ENCODE measurements around the gene PDLIM4.

The PDLIM4 gene

DNA sequence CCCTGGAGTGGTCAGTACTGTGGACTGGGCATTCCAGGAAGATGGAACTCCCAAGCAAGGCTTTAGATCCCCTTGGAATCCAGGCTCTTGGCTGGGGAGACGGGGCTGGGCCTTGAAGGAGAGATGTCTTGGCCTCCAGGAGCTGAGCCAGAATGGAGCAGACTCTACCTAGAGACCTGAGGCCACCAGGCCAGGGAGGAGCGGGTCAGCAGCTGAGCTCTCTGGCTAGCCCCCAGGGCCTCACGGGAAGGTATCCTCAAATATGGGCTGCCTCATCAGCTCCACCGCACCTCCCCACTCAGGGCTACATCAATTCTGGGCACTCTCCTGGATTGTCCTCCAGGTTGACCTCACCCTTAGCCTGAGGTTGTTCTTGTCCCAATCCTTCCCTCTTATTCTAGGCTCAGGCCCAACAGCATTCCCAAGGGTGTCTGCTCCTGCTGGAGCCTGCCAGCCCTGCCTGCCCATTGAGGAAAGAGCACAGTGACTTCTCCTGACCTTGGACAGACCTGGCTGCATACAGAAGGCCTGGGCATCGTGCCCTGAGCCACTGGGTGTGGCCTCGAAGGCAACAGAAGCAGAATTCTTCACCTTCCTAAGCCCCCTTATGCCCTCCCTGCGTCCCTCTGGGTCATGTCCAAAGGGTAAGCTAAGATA is 3.0 kb upstream of the PDLIM4 start:
- DNase-seq = no peak

DNA sequence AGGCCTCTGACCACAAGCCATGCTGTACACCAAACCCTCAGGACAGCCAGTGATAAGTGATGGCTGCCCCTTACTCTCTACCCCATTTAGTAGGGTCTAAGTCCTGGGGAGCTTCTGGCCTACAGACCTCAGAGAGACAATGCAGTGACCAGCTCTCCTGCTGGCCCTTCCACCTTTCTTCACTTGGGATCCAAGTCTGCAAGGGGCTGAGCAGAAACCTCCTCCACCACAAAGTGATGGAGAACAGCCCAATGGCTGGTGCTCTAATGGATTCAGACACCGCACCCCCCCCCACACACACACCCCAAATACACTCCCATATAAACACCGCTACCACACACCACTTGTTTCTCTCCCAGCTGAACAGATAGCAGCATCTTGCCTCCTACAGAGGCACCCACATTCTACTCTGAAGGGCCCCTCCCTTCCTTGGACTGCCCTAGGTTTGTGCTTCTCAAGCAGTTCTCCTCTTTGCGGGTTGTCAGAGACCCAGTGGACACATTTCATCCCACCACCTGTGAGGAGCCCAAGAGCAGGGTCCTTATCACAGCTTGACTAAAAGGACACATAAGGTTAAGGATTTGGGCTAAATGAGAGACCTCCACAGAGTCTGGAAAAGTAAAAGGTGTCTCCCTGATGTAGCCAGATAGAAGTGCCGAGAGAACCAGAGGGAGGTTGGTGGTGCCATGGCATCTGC is 1.3 kb upstream of the PDLIM4 start:
- no peak for DNase-seq

DNA sequence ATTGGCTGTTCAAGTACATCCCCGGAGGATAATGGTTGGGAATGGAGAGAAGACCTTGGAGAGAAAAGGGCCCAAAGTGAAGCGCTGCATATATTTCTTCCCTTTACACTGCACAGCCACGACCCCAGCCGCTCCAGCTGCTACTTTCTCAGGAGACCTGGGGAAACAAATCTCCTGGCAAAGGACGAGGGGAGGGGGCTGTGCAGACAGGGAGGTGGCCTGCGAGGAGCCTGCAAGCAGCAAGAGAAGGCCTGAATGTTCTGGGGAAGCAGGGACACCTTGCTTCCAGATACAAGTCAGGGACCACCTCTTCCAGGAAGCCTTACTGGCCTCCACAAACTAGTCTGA is 739 bp upstream of the PDLIM4 start:
- no peak for DNase-seq

DNA sequence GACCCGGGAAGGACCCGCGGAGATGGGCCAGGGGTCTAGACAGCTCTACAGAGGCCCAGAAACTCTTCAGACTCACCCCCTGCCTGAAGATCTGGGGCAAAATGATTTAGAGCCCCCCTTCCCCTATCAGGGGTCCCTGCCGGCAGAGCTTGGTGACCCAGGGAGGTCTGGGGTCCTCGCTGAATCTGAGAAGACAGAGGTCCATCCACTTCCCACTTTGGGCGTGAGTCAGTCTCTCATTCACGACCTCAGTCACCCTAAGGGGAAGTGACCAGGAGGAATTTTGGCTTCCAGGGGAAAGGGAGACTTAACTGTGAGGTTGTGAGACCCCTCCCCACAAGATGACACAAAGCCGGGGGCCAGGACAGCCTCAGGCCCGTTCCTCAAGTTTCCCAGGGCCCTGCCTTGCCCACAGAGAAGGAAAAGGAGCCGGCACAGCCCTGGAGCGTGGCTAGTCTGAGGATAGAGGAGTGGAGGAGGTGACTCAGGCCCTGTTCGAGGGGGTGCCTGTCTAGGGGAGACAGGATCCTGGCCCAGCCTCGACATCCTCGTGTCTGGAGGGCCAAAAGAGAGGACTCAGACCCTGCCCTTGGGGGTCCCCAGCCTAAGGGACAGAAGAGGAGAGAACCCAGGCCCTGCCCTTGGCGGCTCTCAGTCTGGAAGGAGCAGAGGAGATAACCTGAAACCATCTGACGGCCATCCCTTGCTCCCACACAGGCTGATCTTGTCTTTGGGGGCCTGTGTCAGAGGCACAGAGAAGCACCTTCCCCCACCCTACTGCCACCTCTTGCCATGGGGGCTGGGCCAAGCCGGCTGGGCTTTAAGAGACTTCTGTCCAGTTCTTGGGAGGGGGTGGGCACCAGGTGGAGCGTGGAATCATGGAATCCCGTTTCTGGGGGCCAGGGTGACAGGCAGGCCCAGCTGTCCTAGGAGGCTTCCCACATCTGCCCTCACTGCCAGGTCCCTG is 889 bp downstream of the PDLIM4 start:
- peak; percentile 58 for DNase-seq

DNA sequence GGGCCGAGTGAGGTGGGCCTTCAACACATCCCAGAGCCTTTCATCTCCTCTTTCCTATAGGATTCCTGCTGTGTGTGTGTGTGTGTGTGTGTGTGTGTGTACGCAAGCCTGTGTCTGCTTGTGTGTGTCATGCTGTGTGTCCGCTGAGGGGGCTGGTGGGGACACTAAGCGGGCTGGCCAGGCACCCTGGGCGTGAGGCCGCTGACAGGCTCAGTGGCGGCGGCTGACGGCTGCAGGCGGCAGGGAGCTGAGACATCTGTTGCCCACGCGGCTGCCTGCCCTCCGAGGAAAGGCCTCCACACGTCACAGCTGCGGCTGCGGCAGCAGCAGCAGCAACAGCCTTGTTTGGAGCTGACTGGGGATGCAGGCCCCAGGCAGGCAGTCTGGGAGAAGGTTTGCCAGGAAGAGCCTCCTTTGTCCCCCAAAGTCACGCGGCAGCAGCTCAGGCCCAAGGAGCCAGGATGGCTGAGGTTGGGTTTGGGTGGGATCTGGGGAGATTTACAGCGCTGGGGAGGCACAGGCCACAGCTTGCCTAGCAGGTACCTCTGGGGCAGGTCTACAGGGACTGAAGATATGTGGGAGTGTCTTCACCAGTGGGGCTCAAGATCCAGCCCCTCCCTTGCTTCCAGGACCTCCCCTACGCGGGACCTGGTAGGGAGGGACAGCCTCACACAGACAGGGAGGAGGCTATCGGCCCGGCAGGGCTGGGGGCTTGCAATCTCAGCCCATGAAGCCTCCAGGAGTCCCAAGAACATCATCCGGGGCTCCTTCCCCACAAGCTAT is 1.8 kb downstream of the PDLIM4 start:
- DNase-seq = peak; percentile 92

DNA sequence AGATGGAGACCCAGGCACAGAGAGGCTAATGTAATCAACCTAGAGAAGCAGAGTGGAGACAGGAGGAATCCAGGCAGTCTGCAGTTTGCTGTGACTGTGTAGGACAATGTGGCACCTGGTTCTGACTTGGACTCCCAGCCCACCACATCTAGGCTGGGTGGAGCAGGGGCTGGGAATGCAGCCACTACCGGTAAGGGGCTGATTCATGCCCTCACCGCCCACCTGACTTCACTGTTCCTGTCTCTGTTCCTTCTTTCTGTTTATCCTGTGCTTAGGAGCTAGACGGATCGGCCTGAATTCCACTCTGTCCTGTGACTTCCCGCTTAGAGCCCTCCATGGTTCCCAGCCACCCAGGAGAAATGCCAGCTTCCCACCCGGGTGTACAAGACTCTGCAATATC is 2.6 kb downstream of the PDLIM4 start:
- peak; percentile 19 for DNase-seq

DNA sequence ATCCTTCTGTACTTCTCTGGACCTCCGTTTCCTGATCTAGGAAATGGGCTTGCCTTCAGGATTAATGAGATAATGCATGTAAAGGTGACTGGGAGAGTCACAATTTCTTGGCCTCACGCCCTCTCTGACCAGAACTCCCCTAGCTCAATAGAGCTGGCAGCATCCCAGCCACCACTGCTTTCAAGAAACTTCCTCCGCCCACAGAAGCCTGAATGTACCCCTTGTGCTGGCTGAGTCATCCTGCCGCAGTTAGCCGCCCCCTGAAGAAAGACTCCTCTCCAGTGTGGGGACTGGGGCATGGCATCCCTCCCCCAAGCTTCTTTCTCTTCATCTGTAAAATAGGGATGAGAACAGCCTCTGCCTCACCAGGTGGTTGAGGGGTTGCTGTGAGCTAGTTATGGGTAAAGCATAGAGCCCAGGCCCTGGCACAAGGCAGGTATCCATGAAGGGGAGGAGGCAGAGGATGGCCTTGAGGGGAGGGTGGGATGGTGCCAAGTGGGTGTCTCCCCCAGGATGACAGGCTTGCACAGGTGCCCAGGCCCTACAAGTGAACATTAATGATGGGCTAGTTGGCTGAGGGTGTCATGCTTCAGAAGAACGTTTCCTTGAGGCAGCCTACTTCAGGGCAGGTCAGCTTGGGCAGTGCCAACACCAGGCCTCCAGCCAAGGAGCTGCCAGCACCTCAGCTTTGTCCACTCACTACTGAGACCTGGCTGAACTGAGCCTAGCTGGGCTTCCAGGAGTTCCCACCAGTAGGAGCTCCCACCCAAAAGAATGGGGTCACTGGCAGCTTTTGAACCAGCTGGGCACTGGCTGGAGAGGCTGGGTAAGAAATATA is 3.4 kb downstream of the PDLIM4 start:
- DNase-seq = peak; percentile 95

DNA sequence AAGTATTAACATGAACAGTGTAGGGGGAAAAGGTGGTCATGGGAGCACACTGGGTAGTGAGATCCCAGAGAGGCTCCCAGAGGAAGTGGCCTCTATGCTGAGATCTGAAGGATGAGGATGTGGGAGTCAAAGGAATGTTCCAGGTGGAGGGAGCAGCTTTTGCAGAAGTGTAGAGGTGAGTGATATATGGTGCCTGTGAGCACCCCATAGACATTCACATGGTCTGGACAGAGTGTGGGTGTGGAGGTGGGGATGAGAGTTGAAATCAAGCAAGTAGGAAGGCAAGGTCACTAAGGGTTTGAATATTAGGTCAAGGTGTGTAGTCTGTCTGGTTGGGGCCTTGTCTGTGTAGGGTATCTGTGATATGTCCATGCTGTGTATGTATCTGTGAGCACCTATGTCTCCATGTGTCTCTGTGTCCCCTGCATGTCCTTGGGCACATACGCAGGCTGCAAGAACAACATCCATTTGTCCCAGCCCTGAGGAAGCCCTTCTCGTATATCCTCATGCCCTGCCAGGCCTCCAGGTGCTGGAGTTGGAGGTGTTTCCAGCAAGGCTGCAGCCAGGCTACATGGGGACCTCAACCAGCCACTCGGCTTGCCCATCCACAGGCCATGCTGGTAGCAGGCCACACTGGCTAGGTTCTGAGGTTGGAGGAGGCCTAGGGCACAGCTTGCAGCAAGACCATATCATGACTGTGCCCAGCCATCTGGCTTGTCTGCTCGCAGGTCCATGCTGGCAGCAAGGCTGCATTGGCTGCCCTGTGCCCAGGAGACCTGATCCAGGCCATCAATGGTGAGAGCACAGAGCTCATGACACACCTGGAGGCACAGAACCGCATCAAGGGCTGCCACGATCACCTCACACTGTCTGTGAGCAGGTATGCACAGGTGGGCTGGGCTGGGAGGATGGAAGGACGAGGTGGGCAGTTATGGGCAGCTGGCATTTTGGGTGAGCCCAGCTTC is 4.7 kb downstream of the PDLIM4 start:
- DNase-seq = no peak

DNA sequence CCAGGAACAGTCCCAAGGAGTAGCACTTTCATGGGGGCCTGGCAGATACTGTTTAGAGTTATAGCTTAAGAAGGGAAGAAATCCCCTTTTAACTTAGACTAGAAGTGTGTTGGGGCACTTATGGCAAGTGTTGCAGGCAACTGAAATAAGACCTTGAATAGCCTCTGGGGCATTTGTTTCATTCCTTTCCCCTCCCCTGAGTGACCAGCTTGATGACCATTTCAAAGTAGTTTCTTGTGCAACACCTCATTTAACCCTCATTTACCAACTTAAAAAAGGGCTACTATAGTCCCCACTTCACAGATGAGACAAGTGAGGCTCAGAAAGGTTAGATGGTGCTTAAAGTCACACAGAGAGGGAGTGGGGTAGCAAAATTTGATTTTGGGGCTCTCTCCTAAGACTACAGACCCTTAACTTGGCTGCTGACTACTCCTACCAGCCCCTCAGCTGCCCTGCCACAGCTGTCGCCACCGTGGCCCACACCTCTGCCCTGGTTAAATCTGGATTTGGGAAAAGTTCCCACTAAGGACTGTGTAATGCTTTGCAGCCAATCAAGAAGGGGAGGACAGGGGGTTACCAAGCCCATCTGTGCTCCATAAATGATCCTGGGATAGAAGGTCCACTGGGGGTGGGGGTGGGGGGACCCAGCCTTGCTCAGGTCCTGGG is 5.5 kb downstream of the PDLIM4 start:
- peak; percentile 34 for DNase-seq

DNA sequence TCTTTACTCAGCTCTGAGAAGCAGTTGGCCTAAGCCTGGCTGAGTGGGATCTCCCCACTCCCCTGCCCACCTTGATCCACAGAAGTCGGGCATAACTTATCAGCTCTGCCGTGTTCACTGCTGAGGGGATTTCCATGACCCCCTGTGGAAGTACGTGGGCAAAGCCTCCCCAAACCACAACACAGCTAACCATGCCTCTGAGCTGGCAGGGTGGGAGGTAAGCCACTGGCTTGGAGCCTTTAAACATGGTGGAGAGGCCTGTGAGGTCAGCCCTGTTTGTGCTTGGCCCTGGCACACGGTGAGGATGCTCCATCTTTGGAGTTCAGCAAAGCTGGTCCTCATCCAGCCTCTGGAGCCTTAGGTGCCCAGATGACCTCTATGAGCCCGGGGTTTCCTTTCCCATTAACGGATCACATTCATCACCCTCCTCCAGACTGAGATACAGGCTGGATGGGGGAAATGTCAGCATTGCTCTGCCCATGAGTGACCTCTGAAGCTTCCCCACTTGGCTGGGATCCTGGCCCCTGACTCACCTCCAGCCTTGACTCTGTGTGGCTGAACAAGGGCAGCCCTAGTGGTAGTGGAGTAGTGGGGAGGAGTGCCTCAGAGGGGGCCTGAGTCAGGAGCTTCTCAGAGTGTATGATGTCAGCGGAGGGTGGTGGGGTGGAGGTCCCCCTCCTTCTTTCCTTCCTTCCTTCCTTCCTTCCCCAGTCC is 6.2 kb downstream of the PDLIM4 start:
- DNase-seq = peak; percentile 97

DNA sequence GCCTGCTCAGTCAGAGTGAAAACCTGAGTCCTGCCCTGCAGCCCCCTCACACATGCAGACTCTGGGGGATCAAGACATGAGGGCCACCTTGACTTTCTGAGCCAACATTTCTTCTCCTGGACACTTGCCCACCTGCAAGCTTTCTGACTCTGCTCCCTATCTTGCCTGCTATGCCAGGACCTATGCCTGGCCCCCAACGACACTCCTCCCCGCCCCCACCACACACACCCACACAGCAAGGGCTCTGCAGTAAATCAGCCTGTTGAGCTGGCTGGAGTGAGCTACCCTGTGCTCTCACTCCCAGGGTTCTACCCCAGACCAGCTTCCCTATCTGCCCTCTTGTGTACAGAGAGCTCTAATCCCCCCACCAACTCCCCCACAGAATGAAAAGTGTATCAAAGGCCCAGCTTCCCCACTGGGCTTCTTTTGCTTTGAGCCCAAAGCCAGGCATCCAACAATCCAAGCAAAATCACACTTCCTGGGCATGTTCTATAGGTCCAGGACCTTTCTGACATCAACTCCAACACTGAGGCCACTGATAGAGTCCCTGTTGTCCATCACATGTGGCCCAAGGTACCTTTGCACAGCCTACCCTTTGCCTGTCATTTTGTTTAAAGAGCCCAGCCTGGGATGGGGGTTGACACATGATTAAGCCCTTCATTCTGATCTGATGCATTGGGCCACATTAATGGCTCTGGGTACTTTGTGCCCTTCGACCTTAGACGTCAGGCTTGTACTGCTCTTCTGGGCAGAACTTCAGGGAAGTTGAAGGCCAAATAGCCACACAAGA is 7.2 kb downstream of the PDLIM4 start:
- no peak for DNase-seq

DNA sequence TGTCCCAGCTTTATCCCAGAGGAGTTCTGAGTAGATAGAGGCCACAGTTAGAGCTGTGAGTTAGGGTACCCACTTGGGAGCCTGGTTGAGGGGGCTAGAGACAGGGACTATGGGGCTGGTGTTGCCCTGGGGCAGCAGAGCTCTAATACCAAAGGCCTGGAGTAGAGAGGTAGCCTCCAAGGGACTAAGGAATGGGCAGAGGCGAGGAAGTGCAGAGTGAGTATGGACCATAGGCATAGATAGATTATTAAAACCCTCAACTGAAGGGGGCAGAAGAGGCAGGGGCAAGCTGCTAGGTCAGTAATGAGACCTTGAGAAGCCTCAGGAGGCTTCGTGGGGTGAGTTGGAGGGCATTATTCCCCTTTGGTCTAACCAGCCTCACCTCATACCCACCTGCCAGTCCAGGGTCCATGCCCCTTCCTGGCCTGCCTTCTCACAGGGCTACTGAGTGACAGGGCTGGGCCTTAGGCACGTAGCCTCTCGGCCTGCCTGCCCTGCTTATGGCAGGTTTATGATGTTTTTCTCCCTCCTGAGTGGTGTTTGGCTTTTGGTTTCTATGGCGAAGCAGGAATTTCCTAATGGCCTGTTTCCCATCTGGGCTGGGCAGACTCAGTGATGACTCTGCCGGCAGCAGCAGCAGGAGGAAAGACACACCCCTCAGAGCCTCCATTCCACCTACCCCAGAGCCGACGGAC is 8.0 kb downstream of the PDLIM4 start:
- DNase-seq = peak; percentile 98

DNA sequence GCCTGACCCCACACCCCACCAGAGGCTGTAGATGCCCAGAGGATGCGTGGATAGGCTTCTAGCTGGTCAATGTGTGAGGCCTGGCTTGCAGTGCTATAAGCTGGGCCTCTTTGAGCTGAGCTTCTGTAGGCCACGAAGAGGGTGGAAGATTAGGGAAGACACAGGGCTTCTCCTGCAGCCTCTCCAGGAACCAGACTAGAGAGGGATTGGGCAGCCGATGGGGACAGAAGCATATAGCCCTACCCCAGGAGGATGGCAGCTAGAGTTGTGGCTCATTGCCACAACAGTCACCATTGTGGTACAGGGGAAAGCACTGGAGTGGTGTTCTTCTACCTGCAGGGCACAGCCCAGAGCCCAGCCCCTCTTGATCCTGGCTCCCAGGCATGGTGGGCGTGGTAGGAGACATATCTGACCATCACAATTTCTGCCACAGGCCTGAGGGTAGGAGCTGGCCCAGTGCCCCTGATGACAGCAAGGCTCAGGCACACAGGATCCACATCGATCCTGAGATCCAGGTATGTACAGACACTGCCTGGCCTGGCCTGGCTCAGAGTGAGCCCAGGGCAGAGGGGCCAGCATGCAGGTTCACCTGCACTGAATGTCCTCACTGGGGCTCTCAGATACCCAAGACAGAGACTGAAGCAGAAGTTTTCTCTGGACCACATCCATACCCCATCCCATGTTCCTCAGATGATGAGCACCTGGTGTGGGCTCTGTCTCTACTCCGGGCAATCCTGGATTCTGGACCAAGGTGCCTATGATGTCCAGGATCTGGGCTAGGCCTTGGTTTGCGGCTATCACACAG is 8.7 kb downstream of the PDLIM4 start:
- peak; percentile 26 for DNase-seq

DNA sequence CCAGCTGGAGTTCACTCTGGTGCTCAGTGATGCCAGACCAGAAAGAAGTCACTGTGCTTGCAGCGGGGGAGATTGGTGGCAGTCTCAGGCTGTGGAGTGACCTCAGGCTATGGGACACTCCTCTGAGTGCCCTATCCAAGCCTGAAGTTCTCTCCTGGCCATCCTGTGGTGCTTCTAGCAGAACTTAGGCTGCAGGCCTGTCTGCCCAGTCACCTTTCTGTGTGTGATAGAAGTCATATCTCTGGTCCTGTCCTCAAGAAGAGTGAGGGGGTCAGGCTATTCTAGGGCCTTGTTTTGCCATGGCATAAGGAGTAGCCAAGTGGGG is 9.3 kb downstream of the PDLIM4 start:
- DNase-seq = no peak

DNA sequence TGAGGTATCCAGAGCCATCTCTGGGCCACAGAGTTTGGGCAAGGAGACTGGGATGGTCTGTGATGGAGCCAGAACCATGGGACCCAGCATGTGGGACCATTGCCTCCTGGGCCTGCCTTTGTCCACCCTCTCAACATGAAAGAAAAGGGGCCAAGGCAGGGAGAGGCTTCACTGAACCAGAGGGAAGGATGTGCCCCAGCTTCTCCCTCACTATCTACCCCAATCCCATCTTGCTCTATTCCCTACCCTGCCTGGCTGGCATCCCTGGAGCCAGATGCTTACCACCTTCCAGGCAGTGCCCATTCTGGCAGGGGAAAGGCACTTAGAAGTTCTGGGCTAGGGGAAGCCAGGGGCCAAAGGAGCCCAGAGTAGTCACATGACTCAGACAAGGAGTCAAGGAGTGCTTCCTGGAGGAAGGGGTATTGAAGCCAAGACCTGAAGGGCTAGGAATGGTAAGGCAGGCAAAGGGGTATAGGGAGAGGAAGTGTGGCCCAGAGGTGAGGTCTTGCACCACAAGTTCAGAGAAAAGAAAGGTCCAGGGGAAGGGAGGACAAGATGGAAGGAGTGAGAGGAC is 9.8 kb downstream of the PDLIM4 start:
- no peak for DNase-seq

DNA sequence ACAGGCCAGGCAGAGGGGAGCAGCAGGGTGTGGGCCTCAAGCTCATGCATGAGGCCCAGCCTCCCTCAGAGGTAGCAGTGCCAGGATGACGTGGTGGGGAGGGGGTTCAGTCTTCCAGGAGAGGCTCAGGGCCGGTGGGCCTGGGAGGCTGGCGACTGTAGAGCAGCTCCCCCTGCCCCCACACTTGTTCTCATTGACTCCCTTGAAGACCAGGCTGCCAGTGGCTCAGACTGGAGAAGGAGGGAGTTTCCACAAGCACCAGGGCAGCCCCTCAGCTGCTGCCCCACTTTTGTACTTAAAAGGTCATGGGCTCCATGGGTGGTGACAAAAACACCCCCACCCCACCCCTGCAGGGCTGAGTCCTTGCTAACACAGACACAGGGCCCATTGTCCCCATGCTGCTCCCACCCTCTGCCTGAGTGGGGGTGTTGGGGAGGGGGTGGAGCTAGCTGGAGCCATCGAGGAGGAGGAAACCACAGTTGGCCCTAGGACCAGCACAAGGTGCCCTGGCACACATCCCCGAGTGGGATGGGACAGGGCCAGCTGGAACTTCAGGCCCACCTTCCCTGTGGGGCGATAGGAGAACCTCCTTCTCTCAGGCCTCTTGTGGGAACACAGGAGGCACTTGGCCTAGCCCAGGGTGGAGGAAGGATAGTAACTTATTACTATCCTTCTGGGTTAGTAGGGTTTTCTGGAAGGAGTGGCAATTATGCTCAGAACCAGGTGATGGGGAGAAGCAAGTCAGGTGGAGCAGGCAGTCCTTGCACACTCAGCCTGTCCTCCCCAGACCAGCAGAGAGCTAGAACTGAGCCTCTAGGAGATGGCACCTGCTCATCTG is 10.7 kb downstream of the PDLIM4 start:
- DNase-seq = no peak

All from EL (cell line).